HEK293 (cell line): Measurements from ENCODE around the gene FNDC3A.

Experiments
- ZBTB11 ChIP-seq: fragments of 450-650 bp; formaldehyde crosslinking; conservative IDR thresholded peaks from 2 replicates; pipeline ENCODE4 v1.5.1; 2016; ENCODE audit warnings: low read depth, missing biosample characterization, missing genetic modification characterization
- ZBTB48 ChIP-seq: fragments of 450-650 bp; formaldehyde crosslinking; IDR thresholded peaks from 2 replicates; pipeline ENCODE4 v1.5.1; 2016; ENCODE audit warnings: missing biosample characterization, missing genetic modification characterization
- ZNF585B ChIP-seq: fragments of 450-650 bp; formaldehyde crosslinking; IDR thresholded peaks from 2 replicates; pipeline ENCODE4 v1.5.1; 2016; ENCODE audit warnings: missing biosample characterization, missing genetic modification characterization
- TF ChIP-seq, protein P1 (sequence below): fragments of 450-650 bp; formaldehyde crosslinking; IDR thresholded peaks from 2 replicates; pipeline ENCODE4 v1.5.1; 2016; ENCODE audit warnings: missing biosample characterization, missing genetic modification characterization

DNA sequence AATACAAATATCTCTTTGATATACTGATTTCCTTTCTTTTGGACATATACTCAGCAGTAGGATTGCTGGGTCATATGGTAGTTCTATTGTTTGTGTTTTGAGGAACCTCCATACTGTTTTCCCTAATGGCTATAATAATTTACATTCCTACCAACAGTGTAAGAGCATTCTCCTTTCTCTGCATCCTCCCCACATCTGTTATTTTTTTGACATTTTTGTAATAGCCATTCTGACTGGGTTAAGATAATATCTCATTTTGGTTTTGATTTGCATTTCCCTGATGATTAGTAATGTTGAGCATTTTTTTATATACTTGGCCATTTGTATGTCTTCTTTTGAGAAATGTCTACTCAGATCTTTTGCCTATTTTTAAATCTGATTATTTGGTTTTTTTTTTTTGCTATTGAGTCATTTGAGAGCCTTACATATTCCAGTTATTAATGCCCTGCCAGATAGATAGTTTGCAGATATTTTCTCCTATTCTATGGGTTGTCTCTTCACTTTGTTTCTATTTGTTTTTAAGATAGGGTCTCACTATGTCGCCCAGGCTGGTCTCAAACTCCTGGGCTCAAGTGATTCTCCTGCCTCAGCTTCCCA, 95.7 kb downstream of the FNDC3A start:
- TF ChIP-seq, protein P1, sequence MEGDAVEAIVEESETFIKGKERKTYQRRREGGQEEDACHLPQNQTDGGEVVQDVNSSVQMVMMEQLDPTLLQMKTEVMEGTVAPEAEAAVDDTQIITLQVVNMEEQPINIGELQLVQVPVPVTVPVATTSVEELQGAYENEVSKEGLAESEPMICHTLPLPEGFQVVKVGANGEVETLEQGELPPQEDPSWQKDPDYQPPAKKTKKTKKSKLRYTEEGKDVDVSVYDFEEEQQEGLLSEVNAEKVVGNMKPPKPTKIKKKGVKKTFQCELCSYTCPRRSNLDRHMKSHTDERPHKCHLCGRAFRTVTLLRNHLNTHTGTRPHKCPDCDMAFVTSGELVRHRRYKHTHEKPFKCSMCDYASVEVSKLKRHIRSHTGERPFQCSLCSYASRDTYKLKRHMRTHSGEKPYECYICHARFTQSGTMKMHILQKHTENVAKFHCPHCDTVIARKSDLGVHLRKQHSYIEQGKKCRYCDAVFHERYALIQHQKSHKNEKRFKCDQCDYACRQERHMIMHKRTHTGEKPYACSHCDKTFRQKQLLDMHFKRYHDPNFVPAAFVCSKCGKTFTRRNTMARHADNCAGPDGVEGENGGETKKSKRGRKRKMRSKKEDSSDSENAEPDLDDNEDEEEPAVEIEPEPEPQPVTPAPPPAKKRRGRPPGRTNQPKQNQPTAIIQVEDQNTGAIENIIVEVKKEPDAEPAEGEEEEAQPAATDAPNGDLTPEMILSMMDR (tag by site-specific recombination) = no peak
- TF ChIP-seq ZNF585B (tag by site-specific recombination) = no peak
- no peak for TF ChIP-seq ZBTB11 (tag by site-specific recombination)
- TF ChIP-seq ZBTB48 (tag by site-specific recombination) = no peak
